GM12875 (cell line): ENCODE results near the gene HLF.

ENCODE experiments used
- H3K4me3 ChIP-seq: one replicate; pipeline ENCODE4 v1.5.1; 2011; ENCODE audit warnings: low read depth, low read length, control low read depth
- CTCF ChIP-seq: IDR thresholded peaks from 2 replicates; pipeline ENCODE4 v1.5.1; 2011; ENCODE audit warnings: low read depth, mild to moderate bottlenecking, control low read depth, inconsistent platforms, low read length, moderate library complexity, borderline replicate concordance; ENCODE audit not compliant: insufficient read depth

Gene HLF

GRCh38 chr17:55237841-55238178 lies 26.9 kb upstream of the HLF start:
- peak overlapping the region; percentile 56 for H3K4me3 ChIP-seq
- no peak for TF ChIP-seq CTCF

- no peak for TF ChIP-seq CTCF
- H3K4me3 ChIP-seq = peak overlapping the region; percentile 56
Observed at GRCh38 chr17:55238179-55238930, 26.4 kb upstream of the HLF start.

- H3K4me3 ChIP-seq = peak overlapping the region; percentile 56
- no peak for TF ChIP-seq CTCF
Observed at GRCh38 chr17:55238931-55239297, 25.8 kb upstream of the HLF start.

- no peak overlapping the region for H3K4me3 ChIP-seq
- no peak for TF ChIP-seq CTCF
Observed at GRCh38 chr17:55241097-55241496, 23.7 kb upstream of the HLF start.

GRCh38 chr17:55242476-55242875 lies 22.3 kb upstream of the HLF start:
- TF ChIP-seq CTCF = no peak
- H3K4me3 ChIP-seq = no peak overlapping the region

GRCh38 chr17:55245986-55246385 lies 18.8 kb upstream of the HLF start:
- TF ChIP-seq CTCF = no peak
- no peak overlapping the region for H3K4me3 ChIP-seq

- no peak for TF ChIP-seq CTCF
- H3K4me3 ChIP-seq = no peak overlapping the region
Observed at GRCh38 chr17:55246583-55246982, 18.2 kb upstream of the HLF start.
